Stimulated activated CD4-positive, alpha-beta T cell treated with anti-CD3 and anti-CD28 coated beads, Interleukin-12 subunit alpha, Interleukin-12 subunit beta, amount 100 ng/mL, for 24 hours (primary cell): ENCODE measurements around the gene OR6K3.
"Not testable (repeated sequence)": the region's sequence is repeated elsewhere in the genome, so short reads cannot be mapped to it uniquely, and the experiment has no call there.

ENCODE experiments used
- DNase-seq, 2 experiments: peaks; one replicate each; pipeline ENCODE4 v3.0.0-alpha.2; 2020; ENCODE audit warnings: low read depth in 2 of 2

Gene OR6K3

DNA sequence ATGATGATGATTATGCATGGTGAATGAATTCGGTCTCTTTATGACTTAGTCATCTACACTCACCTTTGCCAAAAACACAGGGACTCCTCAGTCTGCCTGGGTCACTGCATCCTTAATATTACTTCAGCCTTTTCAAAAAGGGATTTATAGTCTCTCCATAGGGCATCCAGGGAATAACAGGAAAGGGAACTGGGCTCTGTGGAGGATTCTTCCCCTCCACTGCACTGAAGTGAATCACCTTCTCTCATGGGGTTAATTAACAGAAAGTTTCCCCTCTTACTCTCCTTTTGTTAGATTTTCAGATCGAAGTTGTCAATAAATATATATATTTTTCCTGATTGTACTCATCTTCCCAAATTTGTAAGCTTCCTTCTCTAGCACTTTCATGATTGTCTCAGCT lies at the start of gene OR6K3:
Gene OR6K3 (minus strand): TSS at position 101 of the 400 bp plus-strand sequence. CDS start 2,605 bp downstream, outside the sequence.
- DNase-seq: no peak

DNA sequence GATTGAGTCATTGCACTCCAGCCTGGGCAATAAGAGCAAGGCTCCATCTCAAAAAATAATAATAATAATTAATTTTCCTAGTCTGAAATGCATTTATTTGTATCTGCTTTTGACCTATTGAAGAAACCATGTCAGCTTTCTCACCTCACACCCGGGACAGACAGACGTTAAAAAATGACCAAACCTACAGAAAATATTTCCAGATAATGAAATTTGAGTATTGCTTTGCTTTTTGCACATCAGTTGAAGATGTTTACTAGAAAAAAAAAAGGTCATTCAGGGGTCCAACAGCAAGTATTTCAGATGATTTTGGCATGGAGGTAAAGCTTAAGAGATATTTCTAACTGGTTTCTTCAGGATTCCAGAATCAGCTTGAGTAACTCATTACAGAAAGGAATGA lies 33.9 kb upstream of the OR6K3 start, which contains the start of gene OR6K6:
Gene OR6K6 (plus strand): TSS at position 301 of the 400 bp plus-strand sequence. CDS start 168 bp downstream, outside the sequence.
- DNase-seq: no peak

GRCh38 chr1:158752155-158752712 lies 31.7 kb upstream of the OR6K3 start:
- no peak for DNase-seq

- DNase-seq: no peak
Measured at GRCh38 chr1:158735848-158736247, 15.3 kb upstream of the OR6K3 start.

DNA sequence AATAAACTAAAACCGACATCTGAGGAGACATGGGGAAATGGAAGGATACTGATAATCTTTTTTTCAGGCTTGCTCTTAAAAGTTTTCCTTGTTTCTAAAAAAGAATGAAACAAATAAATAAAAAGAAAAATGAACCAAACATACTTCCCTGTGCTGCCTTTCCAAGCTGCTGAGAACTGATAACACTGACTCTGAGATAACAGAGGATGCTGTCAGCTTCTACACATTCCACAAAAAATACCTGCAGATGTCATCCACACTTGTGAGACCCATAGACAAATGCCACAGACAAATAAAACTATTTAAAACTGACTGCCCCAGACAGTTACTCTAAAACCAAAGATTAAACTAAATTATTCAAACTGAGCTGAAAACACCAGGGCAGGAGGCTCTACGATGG lies 12.0 kb upstream of the OR6K3 start:
- DNase-seq: no peak

DNA sequence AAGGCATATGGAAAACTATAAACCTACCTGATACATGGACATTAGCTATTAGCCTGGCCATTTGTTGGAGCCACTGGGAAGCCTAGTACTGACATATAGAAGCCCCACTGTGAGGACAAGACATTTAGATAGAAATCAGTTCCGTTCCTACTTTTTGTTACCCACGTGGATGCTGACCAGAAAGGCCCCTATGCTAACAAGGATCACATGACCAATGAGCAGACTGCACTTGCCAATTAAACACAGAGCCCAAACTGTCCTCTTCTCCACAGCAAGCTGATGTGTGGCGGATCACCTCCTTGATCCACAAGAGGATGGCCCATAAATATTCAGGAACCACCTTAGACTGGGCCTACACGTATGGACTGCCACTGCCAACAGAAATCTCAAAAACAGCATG lies 11.2 kb upstream of the OR6K3 start:
- DNase-seq: no peak

DNA sequence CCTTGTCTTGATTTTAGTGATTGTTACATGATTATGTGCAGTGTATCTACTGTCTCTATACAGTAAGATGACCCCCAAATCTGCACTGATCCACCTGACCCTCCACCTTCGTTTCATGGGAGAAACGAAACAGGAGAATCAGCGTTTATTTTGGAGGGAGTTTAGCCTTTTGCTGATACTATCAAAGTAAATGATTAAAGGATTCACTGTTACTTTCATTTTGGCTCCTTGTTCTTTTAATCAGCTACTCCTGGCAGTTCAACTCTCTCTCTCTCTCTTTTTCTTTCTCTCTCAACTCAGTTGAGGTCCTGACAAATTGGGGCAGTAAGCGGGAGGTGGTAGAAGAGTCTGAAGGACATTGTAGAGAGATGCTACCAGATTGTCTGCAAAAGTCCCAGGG lies 9.9 kb upstream of the OR6K3 start:
- no peak for DNase-seq

DNA sequence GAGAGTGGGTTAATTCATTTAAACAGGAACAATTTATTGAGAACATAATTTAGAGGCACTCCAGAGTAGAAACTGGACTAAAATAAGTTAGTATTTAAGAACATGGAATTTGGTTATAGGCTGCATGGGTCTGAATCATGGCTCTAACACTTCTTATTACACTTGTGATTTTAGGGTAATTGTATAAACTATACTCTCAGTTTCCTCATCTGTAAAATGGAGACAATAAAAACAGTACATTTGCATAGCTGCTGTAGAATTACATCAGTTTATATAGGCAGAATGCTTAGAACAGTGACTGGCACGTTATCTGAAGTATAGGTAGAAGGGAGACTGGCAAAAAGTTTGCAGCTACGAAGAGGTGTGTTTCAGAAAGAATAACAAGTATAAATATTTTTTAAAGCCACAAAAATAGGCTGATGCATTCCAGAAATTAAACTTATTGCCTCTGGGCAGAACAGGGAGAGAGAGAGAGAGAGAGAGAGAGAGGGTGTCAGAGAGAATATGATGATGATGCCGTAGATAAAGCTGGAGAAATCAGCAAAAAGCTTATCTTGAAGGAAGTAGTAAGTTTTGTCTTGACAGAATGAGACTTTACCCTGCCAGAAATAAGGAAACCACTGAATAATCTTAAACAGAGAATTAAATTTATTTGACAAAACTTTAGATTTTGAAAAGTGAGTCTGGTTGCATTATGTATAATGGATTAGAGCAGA lies 8.1 kb upstream of the OR6K3 start:
- no peak for DNase-seq

DNA sequence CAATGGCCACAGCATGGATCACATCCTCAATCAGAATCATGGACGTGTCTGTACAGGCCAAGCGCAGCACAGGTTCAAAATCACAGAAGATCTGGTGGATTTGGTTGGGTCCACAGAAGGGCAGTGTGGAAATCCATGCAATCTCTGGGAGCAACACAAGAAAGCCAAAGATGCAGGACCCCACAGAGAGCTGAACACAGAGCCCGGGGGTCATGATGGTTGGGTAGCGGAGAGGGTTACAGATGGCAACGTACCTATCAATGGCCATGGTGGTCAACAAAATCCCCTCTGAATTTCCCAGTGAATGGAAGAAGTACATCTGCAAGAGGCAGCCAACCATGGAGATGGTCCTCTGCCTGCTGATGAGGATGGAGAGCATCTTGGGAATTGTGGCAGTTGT lies 3.9 kb upstream of the OR6K3 start:
- no peak for DNase-seq

DNA sequence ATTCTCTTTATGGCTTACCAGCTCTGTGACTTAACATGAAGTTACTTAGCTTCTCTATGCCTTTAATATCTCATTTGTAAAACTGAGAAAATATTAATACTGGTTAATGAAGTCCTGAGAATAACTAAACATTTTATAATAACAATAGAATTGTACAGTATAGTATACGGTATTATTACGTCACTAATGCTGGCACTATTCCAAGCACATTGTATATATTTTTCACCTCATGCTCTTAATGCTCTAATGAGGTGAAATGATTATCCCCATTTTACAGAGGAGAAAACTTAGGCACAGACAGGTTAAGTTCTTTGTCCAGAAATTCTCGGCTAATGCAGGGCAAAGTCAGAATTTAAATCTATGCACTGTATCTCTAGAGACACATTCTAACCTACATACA lies 856 bp downstream of the OR6K3 start:
- no peak for DNase-seq

DNA sequence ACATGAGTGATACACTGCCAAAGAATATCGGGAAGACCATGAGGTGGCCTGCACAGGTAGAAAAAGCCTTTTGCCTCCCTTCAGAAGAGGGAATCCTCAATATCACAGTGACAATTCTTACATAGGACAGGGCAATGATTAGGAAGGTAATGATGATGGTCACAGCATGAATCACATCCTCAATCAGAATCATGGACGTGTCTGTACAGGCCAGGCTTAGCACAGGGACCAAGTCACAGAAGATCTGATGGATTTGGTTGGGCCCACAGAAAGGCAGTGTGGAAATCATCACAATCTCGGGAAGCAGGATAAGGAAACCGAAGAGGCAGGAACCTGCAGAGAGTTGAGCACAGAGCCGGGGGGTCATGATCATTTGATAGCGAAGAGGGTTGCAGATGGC lies 3.2 kb downstream of the OR6K3 start:
- DNase-seq: no peak

GRCh38 chr1:158716335-158716734 lies 4.2 kb downstream of the OR6K3 start:
- no peak for DNase-seq

- DNase-seq: no peak
Measured at GRCh38 chr1:158714754-158715153, 5.8 kb downstream of the OR6K3 start.

GRCh38 chr1:158711098-158711497 lies 9.4 kb downstream of the OR6K3 start:
- no peak for DNase-seq

DNA sequence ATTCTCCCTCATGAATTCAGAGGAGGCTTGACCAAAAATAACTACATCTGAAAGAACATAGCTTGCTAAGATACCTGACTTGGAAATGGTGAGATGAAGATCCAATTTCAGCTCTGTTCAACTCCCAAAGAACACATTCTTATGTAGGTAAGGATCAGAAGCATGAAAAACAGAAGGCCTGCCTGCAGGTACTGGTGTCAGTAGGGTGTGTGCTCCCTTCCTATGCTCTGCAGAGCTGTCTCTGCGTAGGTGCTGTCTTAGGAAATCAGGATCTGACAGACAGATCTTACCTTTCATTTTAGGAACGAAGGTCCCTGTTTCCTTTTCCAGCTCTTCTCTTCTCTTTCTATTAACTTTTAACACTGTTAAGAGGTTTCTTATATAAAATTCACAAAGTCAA lies 14.4 kb downstream of the OR6K3 start:
- no peak for DNase-seq

- no peak for DNase-seq
Measured at GRCh38 chr1:158700552-158700951, 20.0 kb downstream of the OR6K3 start, which contains the start of gene OR6K2. Gene OR6K2, minus strand, starts transcription at chr1:158700652. Its CDS starts 0 bp downstream, at chr1:158700652.

DNA sequence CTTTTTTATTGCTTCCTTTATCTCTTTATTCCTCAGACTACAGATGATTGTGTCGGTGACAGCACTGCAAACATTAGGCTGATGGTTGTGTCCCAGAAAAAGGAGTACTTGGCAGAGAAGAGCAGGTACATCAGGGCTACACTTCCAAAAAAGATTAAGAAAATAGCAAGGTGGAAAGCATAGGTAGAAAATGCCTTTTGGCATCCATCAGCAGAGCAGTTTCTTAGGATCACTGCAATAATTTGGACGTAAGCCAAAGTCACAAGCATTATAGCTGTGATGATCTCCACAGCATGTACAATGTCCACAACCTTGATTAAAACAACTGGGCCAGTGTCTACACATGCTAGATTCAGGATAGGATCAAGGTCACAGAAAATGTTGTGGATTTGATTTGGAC lies 25.9 kb downstream of the OR6K3 start:
- no peak for DNase-seq

- no peak for DNase-seq
Measured at GRCh38 chr1:158692356-158692755, 28.2 kb downstream of the OR6K3 start.

DNA sequence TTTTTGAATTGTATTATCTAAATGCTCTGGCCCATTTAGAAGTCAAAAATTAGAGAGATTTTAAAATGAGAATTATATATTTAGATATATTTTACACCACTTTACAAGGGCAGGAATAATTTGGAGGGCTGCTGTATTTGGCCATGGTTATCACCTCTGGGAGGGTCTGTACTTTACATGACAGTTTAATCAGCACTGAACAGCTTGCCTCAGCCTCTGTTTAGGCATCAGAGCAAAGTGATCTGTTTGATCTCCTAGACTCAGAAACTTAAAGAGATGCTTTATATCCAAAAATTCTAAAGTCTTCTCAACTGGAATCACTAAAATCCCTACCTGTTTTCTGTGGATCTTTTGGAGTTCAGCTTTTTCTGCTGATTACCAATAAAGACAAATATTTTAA lies 28.6 kb downstream of the OR6K3 start:
- DNase-seq: no peak

DNA sequence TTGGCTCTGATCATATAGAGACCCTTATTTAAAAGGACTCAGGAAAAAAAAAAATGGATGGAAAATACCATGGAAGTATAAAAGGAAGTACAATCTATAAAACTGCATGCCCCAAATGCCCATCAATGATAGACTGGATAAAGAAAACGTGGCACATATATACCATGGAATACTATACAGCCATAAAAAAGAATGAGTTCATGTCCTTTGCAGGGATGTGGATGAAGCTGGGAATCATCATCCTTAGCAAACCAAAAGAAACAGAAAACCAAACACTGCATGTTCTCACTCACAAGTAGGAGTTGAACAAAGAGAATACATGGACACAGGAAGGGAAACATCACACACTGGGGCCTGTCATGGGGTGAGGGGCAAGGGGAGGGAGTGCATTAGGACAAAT lies 29.4 kb downstream of the OR6K3 start:
- not testable (repeated sequence) for DNase-seq

DNA sequence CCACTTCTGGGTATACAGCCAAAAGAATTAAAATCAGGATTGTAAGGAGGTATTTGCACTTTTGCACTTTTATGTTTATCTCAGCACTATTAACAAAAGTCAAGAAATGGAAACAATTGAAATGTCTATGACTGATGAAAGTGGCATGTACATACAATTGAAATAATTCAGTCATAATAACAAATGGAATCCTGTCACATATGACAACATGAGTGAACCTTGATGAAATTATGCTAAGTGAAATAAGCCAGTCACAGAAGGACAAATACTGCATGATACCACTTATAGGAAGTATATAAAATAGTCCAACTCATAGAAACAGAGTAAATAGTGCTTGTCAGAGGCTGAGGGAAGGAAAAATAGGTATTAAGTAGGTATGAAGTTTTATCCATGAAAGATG lies 30.6 kb downstream of the OR6K3 start:
- no peak for DNase-seq

DNA sequence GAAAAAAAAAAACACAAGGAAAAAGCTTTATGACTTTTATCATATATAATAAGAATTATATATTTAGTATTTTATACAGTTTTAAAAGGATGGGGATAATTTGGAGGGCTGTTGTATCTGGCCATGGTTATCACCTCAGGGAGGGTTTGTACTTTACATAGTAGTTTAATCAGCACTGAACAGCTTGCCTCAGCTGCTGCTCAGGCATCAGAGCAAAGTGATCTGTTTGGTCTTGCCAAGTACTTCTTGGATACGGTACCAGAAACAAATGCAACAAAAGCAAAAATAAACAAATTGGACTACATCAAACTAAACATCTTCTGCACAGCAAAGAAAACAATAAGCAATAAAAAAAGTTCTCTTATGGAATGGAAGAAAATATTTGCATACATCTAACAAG lies 31.4 kb downstream of the OR6K3 start:
- no peak for DNase-seq

DNA sequence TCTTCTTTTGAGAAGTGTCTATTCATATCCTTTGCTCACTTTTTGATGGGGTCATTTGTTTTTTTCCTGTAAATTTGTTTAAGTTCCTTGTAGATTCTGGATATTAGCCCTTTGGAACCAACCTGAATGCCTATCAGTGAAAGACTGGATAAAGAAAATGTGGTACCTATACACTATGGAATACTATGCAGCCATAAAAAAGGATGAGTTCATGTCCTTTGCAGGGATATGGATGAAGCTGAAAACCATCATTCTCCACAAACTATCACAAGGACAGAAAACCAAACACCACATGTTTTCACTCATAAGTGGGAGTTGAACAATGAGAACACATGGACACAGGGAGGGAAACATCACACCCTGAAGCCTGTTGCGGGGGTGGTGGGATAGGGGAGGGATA lies 32.2 kb downstream of the OR6K3 start:
- DNase-seq: not testable (repeated sequence)

- DNase-seq: no peak
Measured at GRCh38 chr1:158687037-158687436, 33.5 kb downstream of the OR6K3 start.
